ENCODE results near the gene DYNLT2. TPM values are rescaled to one million over a fixed set of nuclear protein-coding genes. Genes with fewer than 3 reads are reported as not detected.
"Not testable (repeated sequence)": the region's sequence is repeated elsewhere in the genome, so short reads cannot be mapped to it uniquely, and the experiment has no call there.

The DYNLT2 gene
- total RNA-seq, 1 donor from 2014 or later, result 1.7 TPM

DNA sequence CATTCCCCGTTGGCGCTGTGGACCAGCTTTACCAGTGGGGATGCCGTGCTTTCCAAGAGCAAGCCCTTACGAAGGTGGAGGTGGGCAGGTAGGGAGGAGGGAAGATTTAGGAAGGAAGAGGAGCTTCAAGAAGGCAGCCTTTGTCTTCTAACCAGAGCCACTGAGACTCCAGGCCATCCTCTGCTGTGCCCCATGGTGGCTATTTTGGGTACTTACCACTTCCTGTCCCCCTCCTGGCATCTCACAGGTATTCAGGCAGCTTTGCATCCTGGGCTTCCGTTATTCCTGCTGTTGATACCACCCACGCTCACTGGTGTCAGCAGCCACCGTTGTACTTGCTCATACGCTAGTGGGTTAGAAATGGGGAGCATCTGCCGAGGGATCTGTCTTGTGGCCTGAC is 23.0 kb upstream of the DYNLT2 start:
- no peak overlapping the region for H3K4me3 Mint-ChIP-seq (ENCODE audit: unreplicated experiment)
- DNase-seq, result no peak
- H3K27me3 Mint-ChIP-seq (ENCODE audit: unreplicated experiment), result no peaks in the 10 kb centered on the region
- H3K9me3 Mint-ChIP-seq (ENCODE audit: unreplicated experiment), result no peaks in the 10 kb centered on the region
- H3K27ac Mint-ChIP-seq (ENCODE audit: unreplicated experiment), result no peak overlapping the region
- peaks cover 2% of the 10 kb centered on the region for H3K4me1 Mint-ChIP-seq (ENCODE audit: low read depth, unreplicated experiment)
- no peak for TF ChIP-seq CTCF (IDR thresholded peaks at IDR 0.05; ENCODE audit: partially characterized antibody, unreplicated experiment)
- H3K36me3 Mint-ChIP-seq (ENCODE audit: unreplicated experiment), result no peaks in the 10 kb centered on the region

DNA sequence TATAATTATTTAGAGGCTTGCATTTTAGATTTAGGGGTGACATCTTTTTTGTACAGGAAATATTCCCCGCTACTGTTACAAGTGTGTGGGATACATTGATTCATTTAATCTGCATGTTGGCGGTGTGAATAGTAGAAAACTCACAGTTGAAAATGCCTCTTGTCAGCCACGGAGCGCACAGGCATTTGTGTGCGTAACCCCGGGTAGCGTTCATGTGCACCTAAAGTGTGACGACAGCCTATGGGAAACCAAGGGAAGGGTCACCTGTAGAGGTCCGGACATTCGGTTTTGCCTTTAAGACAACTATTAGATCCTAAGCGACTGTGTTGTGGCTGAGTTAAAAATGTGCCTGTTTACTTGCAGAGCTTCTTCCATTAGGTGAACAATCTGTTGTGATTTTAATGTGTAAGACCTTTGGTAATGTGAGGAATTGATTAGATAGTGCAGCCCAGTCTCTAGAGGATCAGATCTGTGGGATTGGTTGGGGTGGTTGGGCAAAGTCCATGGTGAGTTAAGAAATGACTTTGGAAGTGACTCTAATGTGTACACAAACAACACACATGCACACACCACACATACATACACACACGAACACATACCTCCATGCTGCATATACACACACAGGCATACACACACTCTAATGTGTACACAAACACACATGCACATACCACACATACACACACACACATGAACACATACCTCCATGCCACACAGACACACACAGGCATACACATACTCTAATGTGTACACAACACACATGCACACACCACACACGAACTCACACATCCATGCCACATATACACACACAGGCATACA is 15.8 kb upstream of the DYNLT2 start:
- no peak for TF ChIP-seq CTCF (IDR thresholded peaks at IDR 0.05; ENCODE audit: partially characterized antibody, unreplicated experiment)
- Mint-ChIP-seq H3K27me3 (ENCODE audit: unreplicated experiment) (no peaks in the 10 kb centered on the region), H3K4me1 (ENCODE audit: low read depth, unreplicated experiment) (peaks cover 1% of the 10 kb centered on the region), H3K27ac (ENCODE audit: unreplicated experiment) (no peak overlapping the region), H3K36me3 (ENCODE audit: unreplicated experiment) (no peaks in the 10 kb centered on the region), H3K4me3 (ENCODE audit: unreplicated experiment) (no peak overlapping the region), H3K9me3 (ENCODE audit: unreplicated experiment) (no peaks in the 10 kb centered on the region)
- DNase-seq, result no peak

DNA sequence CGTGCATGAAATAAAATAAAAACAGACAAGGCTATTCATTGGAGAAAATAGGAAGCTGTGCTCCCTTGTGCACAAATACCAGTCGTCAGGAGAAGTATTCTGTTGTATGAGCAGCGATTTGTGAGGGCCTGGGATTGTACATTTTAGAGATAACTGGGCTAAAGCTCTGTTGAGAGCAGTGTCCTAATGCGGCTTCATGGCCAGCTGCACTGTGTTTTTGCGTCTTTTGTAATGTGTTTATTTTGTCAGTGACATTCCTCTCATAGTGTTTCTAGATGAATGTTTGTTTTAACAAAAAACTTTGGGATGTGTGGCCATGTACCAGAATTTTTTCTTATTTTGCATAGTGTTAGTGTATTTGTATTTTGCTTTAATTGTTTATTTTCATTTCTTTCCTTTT is 14.9 kb upstream of the DYNLT2 start:
- H3K36me3 Mint-ChIP-seq (ENCODE audit: unreplicated experiment), result no peaks in the 10 kb centered on the region
- H3K4me1 Mint-ChIP-seq (ENCODE audit: low read depth, unreplicated experiment), result no peaks in the 10 kb centered on the region
- no peak overlapping the region for H3K4me3 Mint-ChIP-seq (ENCODE audit: unreplicated experiment)
- no peak for DNase-seq
- no peak for TF ChIP-seq CTCF (IDR thresholded peaks at IDR 0.05; ENCODE audit: partially characterized antibody, unreplicated experiment)
- no peak overlapping the region for H3K27ac Mint-ChIP-seq (ENCODE audit: unreplicated experiment)
- H3K27me3 Mint-ChIP-seq (ENCODE audit: unreplicated experiment), result no peaks in the 10 kb centered on the region
- H3K9me3 Mint-ChIP-seq (ENCODE audit: unreplicated experiment), result no peaks in the 10 kb centered on the region

GRCh38 chr6:169765789-169766188 is 14.4 kb upstream of the DYNLT2 start:
- H3K9me3 Mint-ChIP-seq (ENCODE audit: unreplicated experiment); H3K27ac Mint-ChIP-seq (ENCODE audit: unreplicated experiment); H3K4me3 Mint-ChIP-seq (ENCODE audit: unreplicated experiment); H3K36me3 Mint-ChIP-seq (ENCODE audit: unreplicated experiment); H3K27me3 Mint-ChIP-seq (ENCODE audit: unreplicated experiment); DNase-seq; H3K4me1 Mint-ChIP-seq (ENCODE audit: low read depth, unreplicated experiment): not testable (repeated sequence)

GRCh38 chr6:169763881-169764280 is 12.5 kb upstream of the DYNLT2 start:
- no peak for TF ChIP-seq CTCF (IDR thresholded peaks at IDR 0.05; ENCODE audit: partially characterized antibody, unreplicated experiment)
- Mint-ChIP-seq H3K36me3 (ENCODE audit: unreplicated experiment) (no peaks in the 10 kb centered on the region), H3K4me3 (ENCODE audit: unreplicated experiment) (no peak overlapping the region), H3K4me1 (ENCODE audit: low read depth, unreplicated experiment) (no peaks in the 10 kb centered on the region), H3K9me3 (ENCODE audit: unreplicated experiment) (no peaks in the 10 kb centered on the region), H3K27ac (ENCODE audit: unreplicated experiment) (no peak overlapping the region), H3K27me3 (ENCODE audit: unreplicated experiment) (no peaks in the 10 kb centered on the region)
- DNase-seq, result no peak

Measured in glutamatergic neuron (in vitro differentiated cells).